OCI-LY7 (cell line): ENCODE data around the gene CHN2. TPM values are rescaled to one million over a fixed set of nuclear protein-coding genes. Genes with fewer than 3 reads are reported as not detected.

Experiments used
- BruUV-seq: library from RNA; stranded (reverse); fragments of 400-500 nt; replicated peaks from 2 replicates; lab custom pipeline; 2021; lab: Mats Ljungman, UMichigan
- CTCF ChIA-PET: fragments of 300-600 bp; sonication (Branson Sonifier 250); formaldehyde crosslinking; loops from one replicate; lab custom pipeline; 2022; ENCODE audit warnings: antibody characterized with exemption; ENCODE audit not compliant: unreplicated experiment; lab: Charles Lee
- POLR2A ChIA-PET: fragments of 300-600 bp; sonication (Branson Sonifier 250); formaldehyde crosslinking; loops from one replicate; lab custom pipeline; 2022; ENCODE audit warnings: antibody characterized with exemption; lab: Charles Lee
- DNase-seq: peaks from one replicate; pipeline ENCODE4 v3.0.0-alpha.2; 2015; ENCODE audit warnings: low spot score
- H2AFZ ChIP-seq: fragments of 200-600 bp; sonication (generic), shearing (Covaris generic); 2 replicates; pipeline ENCODE4 v1.6.1; 2014; ENCODE audit warnings: mild to moderate bottlenecking, antibody characterized with exemption, low read length, moderate library complexity
- H3K27ac ChIP-seq: fragments of 200-600 bp; sonication (generic); 2 replicates; pipeline ENCODE4 v1.5.1; 2014; ENCODE audit warnings: mixed run types, low read depth, mild to moderate bottlenecking, moderate library complexity, low read length, inconsistent platforms; ENCODE audit not compliant: poor library complexity, severe bottlenecking
- H3K36me3 ChIP-seq: fragments of 200-600 bp; sonication (generic); 2 replicates; pipeline ENCODE4 v1.6.1; 2014; ENCODE audit warnings: mild to moderate bottlenecking, antibody characterized with exemption, low read length, moderate library complexity, mixed read lengths; ENCODE audit not compliant: insufficient read depth
- H3K4me1 ChIP-seq: fragments of 200-600 bp; sonication (generic); 2 replicates; pipeline ENCODE4 v1.5.1; 2014; ENCODE audit warnings: mild to moderate bottlenecking, low read length; ENCODE audit not compliant: insufficient read depth, poor library complexity, severe bottlenecking
- H3K4me2 ChIP-seq: fragments of 200-600 bp; sonication (generic); 2 replicates; pipeline ENCODE4 v1.6.1; 2014; ENCODE audit warnings: mild to moderate bottlenecking, low read length
- H3K4me3 ChIP-seq: fragments of 200-600 bp; sonication (generic); 2 replicates; pipeline ENCODE4 v1.5.1; 2014; ENCODE audit warnings: mild to moderate bottlenecking, low read depth, low read length; ENCODE audit not compliant: poor library complexity, severe bottlenecking
- H3K79me2 ChIP-seq: fragments of 200-600 bp; sonication (generic); 2 replicates; pipeline ENCODE4 v1.6.1; 2016; ENCODE audit warnings: low read depth, mild to moderate bottlenecking, low read length, moderate library complexity, mixed read lengths; ENCODE audit not compliant: insufficient read depth
- H3K9me2 ChIP-seq: fragments of 200-600 bp; sonication (generic); 2 replicates; pipeline ENCODE4 v1.6.1; 2016; ENCODE audit warnings: mild to moderate bottlenecking, low read length, mixed read lengths; ENCODE audit not compliant: insufficient read depth
- H3K9me3 ChIP-seq: fragments of 200-600 bp; sonication (generic); 2 replicates; pipeline ENCODE4 v1.6.1; 2014; ENCODE audit warnings: mild to moderate bottlenecking, mixed run types, low read length, mixed read lengths
- H4K20me1 ChIP-seq: fragments of 200-600 bp; sonication (generic); 2 replicates; pipeline ENCODE4 v1.6.1; 2014; ENCODE audit warnings: mild to moderate bottlenecking, antibody characterized with exemption, low read length, moderate library complexity, mixed read lengths; ENCODE audit not compliant: insufficient read depth
- EZH2phosphoT487 ChIP-seq: fragments of 200-600 bp; sonication (generic); IDR thresholded peaks from 2 replicates; pipeline ENCODE4 v1.6.1; 2018; ENCODE audit warnings: low read depth, borderline replicate concordance, mild to moderate bottlenecking, mixed run types, antibody characterized with exemption, low read length, moderate library complexity, mixed read lengths
- intact Hi-C: fragments of 100-400 bp; cut with micrococcal nuclease; formaldehyde crosslinking; loops from one replicate; pipeline ENCODE4 v1.10.0; 2022; ENCODE audit not compliant: unreplicated experiment
- total RNA-seq, 2 experiments: library from RNA; depleted of rRNA in 1 of 2; stranded (reverse); fragments of >200 nt in 1 of 2; shearing (Covaris generic) in 1 of 2; gene quantifications; 2 replicates each; pipeline ENCODE4 v1.2.3, GENCODE V29; 2014 to 2022
- TF ChIP-seq, protein P1 (sequence below): fragments of 200-600 bp; sonication (generic); conservative IDR thresholded peaks from 2 replicates; pipeline ENCODE4 v1.5.1; 2014; ENCODE audit warnings: mild to moderate bottlenecking, antibody characterized with exemption, low read length, moderate library complexity, mixed read lengths

Gene CHN2
- total RNA-seq, 2 experiments from 2014 or later: not detected

DNA sequence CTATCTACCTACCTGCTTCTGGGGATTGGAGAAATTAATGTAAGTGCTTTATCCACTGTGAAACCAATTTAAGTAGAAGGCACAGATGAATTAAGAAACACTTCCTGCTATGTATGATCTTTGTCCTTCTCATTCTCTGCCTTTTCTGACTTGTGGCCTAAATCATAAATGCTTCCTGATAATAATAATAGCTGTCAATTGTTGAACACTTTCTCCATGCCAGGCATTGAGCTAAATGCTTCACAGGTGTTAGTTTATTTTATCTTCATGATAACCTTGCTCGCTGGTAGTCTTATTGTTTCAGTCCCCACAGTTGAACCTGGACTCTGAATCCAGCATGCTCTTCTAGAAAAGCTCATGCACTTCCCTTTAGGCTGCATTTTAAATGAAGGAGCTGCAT, 75.4 kb downstream of the CHN2 start:
- Histone ChIP-seq H3K4me3 (no peak overlapping the region), H3K9me2 (no peaks in the 10 kb centered on the region), H3K4me1 (no peaks in the 10 kb centered on the region), H3K79me2 (no peaks in the 10 kb centered on the region), H4K20me1 (no peaks in the 10 kb centered on the region), H3K27ac (no peak overlapping the region), H3K9me3 (no peaks in the 10 kb centered on the region), H3K4me2 (no peak overlapping the region), H3K36me3 (no peaks in the 10 kb centered on the region), H2AFZ (no peak overlapping the region)
- intact Hi-C loops: no loop called here
- no peak for DNase-seq
- ChIA-PET POLR2A (interaction anchor here (0.9 kb wide), 1 partner anchor 14 kb away, joined by 5 read pairs; no protein-coding TSS in a partner anchor), CTCF (no interaction called here)
- BruUV-seq: no TSS peak
- no peak for TF ChIP-seq EZH2phosphoT487
- TF ChIP-seq, protein P1, sequence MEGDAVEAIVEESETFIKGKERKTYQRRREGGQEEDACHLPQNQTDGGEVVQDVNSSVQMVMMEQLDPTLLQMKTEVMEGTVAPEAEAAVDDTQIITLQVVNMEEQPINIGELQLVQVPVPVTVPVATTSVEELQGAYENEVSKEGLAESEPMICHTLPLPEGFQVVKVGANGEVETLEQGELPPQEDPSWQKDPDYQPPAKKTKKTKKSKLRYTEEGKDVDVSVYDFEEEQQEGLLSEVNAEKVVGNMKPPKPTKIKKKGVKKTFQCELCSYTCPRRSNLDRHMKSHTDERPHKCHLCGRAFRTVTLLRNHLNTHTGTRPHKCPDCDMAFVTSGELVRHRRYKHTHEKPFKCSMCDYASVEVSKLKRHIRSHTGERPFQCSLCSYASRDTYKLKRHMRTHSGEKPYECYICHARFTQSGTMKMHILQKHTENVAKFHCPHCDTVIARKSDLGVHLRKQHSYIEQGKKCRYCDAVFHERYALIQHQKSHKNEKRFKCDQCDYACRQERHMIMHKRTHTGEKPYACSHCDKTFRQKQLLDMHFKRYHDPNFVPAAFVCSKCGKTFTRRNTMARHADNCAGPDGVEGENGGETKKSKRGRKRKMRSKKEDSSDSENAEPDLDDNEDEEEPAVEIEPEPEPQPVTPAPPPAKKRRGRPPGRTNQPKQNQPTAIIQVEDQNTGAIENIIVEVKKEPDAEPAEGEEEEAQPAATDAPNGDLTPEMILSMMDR: no peak

DNA sequence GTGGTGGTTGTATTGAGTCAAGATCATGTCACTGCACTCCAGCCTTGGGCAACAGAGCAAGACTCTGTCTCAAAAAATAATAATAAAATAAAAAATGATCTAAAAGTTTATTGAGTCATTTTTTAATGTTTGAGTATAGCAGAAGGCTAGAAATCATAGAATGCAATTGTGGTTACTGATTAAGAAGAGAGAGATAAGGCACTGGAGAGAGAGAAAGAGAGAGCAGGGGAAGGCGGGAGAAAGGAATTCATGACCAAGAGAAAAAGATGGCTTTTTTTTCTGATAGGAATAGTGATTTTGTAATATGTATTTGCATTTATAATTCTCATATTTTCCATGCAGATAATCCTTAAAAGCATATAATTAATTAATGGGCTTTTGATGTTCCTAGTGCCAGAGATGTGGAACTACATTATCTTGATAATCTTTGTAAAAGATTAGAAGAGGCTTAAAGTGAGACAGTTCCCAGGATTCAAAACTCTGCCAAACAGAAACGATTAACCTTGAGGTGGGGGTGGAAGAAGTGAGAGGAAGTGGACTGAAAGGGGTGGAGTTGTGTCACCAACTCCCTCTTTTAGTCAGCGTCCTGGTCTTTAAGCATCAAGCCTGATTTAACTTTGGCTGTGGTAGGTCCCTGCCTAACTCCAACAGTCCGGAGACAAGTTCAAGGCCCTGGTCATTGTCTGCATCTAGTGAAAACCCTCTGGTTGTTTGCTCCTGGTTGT, 76.2 kb downstream of the CHN2 start:
- H3K4me1 ChIP-seq: no peaks in the 10 kb centered on the region
- H3K4me3 ChIP-seq: no peak overlapping the region
- ChIA-PET POLR2A (no interaction called here), CTCF (no interaction called here)
- no peaks in the 10 kb centered on the region for H3K79me2 ChIP-seq
- BruUV-seq: no TSS peak
- no peak for TF ChIP-seq EZH2phosphoT487
- TF ChIP-seq, protein P1: no peak
- intact Hi-C loops: no loop called here
- no peaks in the 10 kb centered on the region for H3K9me2 ChIP-seq
- no peak overlapping the region for H3K4me2 ChIP-seq
- no peaks in the 10 kb centered on the region for H3K36me3 ChIP-seq
- no peaks in the 10 kb centered on the region for H4K20me1 ChIP-seq
- H3K9me3 ChIP-seq: no peaks in the 10 kb centered on the region
- no peak overlapping the region for H3K27ac ChIP-seq
- no peak for DNase-seq
- H2AFZ ChIP-seq: no peak overlapping the region

DNA sequence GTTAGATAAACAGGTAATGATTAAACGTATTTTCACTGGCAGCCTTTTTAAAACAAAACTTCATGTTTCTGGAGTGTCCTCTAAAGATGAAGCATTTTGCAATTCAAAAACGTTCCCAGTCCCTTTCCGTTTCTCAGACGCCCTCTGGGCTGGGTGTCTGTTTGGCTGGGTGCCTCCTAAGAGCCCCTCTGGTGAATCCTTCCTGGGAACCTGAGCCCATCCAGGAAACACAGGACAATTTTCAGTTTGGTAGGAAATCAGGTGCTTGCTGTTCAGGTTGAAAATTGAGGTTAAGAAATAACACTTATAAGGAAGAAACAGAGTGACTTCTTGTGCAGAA, 76.7 kb downstream of the CHN2 start:
- ChIA-PET CTCF (no interaction called here), POLR2A (no interaction called here)
- no peak for DNase-seq
- intact Hi-C loops: no loop called here
- Histone ChIP-seq H3K27ac (no peak overlapping the region), H3K36me3 (no peaks in the 10 kb centered on the region), H3K79me2 (no peaks in the 10 kb centered on the region), H3K9me3 (no peaks in the 10 kb centered on the region), H2AFZ (no peak overlapping the region), H3K9me2 (no peaks in the 10 kb centered on the region), H3K4me2 (no peak overlapping the region), H4K20me1 (no peaks in the 10 kb centered on the region), H3K4me1 (no peaks in the 10 kb centered on the region), H3K4me3 (no peak overlapping the region)
- no TSS peak for BruUV-seq
- TF ChIP-seq EZH2phosphoT487: no peak
- TF ChIP-seq, protein P1: no peak
